ENCODE results near the gene NLRP3.
"Not testable (repeated sequence)": the region's sequence is repeated elsewhere in the genome, so short reads cannot be mapped to it uniquely, and the experiment has no call there.

Gene NLRP3

DNA sequence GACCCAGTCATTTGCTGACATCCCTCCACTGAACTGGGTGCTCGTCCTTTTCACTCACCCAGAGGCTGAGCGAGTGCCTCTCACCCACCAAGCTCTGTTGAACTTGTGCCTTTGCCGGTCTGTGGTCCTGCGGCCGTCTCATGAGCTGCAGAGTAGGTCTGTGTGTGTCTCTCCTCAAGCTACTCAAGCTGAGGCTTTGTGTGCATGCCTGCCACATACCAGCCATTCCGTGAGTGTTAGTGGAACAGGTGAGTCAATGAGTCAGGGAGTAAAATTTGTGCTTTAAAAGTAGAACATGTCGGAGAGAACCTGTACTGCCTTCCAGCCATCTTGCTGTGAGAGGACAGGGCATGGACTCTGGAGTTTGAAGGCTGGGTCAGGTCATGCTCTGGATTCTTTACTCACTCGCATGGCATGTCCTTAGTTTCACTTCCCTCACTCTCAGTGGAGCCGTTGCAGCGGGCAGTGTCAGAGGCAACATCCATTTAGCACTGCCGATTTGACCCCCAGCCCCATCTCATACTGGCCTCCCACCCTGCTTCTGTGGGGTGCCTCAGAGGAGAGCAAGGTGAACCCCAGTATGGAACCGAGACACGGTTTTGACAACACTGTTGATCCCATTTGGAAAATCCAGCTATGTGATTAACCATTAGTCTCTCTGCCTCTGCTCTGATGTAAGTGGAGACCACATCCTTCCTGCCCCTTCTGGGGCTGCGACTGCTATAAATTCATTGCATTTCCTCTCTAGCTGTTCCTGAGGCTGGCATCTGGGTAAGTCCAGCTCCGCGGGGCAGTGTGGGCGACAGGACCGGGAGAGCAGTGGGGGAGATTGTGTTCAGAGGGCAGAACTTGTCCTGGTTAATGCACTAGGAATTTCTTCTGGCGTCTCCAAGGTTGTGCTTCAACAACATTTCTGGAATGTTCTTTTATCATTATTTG lies at the start of gene NLRP3:
TSS of gene NLRP3 (plus strand) at position 751 of the 939 bp plus-strand sequence. CDS start 2,628 bp downstream, outside the sequence.
- no peak for DNase-seq

DNA sequence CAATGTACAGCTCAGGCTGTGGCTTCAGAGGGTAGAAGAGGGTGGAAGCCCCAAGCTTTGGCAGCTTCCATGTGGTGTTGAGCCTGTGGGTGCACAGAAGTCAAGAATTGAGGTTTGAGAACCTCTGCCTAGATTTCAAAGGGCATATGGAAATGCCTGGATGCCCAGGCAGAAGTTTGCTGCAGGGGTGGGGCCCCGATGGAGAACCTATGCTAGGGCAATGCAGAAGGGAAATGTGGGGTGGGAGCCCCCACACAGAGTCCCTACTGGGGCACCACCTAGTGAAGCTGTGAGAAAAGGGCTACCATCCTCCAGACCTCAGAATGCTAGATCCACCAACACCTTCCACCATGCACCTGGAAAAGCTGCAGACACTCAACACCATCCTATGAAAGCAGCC lies 49.6 kb upstream of the NLRP3 start:
- DNase-seq, result not testable (repeated sequence)

- no peak for DNase-seq
Observed at GRCh38 chr1:247366926-247367645, 48.9 kb upstream of the NLRP3 start.

DNA sequence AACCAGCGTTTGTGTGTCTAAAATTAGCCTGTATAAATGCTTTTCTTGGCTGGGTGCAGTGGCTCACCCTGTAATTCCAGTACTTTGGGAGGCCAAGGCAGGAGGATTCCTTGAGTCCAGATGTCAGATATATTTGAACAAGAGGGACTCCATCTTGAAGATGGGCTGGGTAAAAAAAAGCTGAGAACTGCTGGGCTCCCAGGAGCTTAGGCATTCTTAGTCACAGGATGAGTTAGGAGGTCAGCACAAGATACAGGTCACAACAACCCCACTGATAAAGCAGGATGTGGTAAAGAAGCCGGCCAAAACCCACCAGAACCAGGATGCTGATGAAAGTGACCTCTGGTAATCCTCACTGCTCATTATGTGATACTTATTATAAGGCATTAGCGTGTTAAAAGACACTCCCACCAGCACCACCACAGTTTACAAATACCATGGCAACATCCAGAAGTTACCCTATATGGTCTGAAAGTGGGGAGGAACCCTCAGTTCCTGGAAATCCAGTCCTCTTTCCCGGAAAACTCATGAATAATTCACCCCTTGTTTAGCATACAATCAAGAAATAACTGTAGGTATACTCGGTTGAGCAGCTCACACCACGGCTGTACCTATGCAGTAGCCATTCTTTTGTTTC lies 48.1 kb upstream of the NLRP3 start:
- no peak for DNase-seq

DNA sequence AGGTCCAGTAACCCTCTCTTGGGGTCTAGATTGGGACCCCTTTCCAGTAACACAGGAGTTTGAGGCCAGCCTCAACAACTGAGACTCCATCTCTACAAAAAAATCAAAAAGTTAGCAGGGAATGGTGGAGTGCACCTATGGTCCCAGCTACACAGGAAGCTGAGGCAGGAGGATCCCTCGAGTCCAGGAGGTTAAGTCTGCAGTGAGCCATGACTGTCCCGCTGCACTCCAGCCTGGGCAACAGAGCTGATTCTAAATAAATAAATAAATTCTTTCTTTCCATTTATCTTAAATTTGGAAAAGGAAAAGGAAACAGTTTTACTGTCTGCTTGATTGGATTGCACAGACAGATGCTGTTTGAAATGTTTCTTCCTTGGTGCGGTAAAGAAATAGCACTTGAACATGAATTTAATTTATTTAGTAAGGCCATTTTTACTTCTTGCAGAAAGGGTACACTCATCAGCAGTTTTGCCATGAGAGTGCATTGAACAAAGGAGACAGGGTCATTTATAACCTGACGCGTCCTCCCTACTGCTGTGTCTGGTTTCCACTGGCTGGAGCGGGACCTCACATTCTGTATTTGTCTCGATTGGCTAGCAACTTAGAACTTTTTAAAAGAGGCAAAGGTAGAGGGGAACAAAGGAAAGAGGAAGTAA lies 47.4 kb upstream of the NLRP3 start:
- DNase-seq, result no peak

GRCh38 chr1:247370786-247371732 lies 44.9 kb upstream of the NLRP3 start:
- DNase-seq, result no peak

DNA sequence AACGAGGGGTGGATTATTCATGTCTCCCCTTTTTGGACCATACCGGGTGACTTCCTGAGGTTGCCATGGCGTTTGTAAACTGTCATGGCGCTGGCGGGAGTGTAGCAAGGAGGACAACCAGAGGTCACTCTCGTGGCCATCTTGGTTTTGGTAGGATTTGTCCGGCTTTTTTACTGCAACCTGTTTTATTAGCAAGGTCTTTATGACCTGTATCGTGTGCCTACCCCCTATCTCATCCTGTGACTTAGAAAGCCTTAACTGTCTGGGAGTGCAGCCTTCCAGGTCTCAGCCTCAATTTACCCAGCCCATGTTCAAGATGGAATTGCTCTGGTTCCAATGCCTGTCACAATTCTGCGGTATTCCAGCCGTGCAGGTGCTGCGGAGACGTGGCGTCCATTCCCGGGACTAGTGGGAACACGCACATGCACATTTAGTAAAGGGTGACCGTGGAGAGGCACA lies 44.1 kb upstream of the NLRP3 start:
- no peak for DNase-seq

DNA sequence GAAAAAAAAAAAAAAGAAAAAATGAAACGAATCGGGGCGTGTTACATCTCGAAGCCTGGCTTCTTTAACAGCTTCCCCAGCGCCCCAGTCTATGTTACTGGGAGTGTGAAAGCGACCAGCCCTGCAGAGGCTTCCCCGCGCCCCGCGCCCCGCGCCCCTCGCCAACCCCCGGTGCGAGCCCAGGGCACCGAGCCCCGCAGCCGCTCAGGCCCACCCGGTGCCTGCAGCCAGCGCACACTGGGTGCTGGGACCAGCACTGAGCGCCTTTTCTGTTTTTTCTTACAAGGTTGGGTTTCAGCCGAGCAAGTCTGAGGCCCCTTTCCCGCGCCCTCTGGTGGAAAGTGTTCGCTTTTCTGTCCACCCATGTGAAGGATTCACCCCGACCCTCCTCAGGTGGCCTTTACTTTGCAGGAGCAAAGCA lies 42.2 kb upstream of the NLRP3 start:
- DNase-seq, result no peak

DNA sequence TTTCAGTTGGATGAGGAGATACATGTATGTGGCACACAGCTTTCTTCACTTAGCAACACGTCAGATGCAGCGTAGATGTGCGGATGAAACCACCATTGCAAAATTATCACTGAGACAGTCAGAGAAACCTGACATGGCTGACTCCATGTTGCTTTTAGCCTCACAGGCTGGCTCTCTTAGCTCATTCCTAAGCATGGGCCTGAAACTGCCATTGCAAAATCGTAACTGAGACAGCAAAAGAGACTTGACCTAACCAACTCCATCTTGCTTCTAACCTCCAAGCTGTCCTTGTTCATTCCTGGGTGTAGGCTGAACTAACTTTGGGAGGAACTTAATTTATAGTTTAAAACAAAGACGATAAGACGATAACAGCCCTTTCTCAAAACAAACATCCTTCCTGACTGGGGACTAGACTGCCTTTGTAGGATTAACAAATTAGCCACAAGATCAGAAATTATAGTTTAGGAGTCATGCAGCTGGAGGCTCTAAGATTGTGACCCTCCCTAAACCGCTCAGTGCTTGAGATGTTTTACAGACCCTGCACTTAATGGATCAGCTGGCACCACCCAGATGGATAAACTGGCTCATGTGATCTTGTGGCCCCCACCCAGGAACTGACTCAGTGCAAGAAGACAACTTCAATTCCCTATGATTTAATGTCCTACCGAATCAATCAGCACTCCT lies 41.2 kb upstream of the NLRP3 start:
- not testable (repeated sequence) for DNase-seq

DNA sequence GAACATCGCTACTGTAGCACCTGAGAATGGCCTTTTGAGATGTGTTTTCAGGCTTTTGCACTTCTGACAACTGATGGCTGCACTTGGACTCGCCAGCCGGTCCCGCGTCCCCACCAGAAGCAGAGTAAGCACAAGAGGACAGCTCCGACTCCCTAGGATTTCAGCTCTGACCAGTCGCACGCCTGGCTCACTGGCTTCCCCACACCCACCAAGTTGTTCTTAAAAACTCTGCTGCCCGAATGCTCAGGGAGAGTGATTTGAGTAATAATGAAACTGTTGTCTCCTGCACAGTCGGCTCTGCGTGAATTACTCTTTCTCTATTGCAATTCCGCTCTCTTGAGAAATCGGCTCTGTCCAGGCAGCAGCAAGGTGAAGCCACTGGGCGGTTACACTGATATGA lies 40.2 kb upstream of the NLRP3 start:
- no peak for DNase-seq

- DNase-seq, result no peak
Observed at GRCh38 chr1:247376659-247377058, 39.3 kb upstream of the NLRP3 start.

GRCh38 chr1:247377656-247378055 lies 38.3 kb upstream of the NLRP3 start:
- DNase-seq, result not testable (repeated sequence)

GRCh38 chr1:247378334-247379073 lies 37.5 kb upstream of the NLRP3 start:
- no peak for DNase-seq

DNA sequence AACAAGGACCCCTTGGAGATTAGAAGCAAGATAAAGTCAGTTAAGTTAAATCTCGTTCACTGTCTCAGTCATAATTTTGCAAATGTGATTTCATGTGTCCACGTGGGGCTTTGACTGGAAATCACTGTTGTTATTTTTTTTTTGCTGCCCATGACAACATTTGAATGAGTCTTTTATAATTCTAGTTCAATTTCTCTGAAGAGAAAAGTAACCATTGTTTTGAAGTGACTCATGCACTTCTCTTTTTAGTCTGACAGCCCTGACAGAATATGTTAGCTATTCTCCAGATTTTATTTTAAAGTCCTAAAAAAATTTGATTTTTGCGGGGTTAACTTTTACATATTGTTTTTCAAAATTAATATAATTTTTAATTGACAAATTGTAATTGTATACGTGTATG lies 30.7 kb upstream of the NLRP3 start:
- no peak for DNase-seq

- DNase-seq, result no peak
Observed at GRCh38 chr1:247386217-247386616, 29.8 kb upstream of the NLRP3 start.

DNA sequence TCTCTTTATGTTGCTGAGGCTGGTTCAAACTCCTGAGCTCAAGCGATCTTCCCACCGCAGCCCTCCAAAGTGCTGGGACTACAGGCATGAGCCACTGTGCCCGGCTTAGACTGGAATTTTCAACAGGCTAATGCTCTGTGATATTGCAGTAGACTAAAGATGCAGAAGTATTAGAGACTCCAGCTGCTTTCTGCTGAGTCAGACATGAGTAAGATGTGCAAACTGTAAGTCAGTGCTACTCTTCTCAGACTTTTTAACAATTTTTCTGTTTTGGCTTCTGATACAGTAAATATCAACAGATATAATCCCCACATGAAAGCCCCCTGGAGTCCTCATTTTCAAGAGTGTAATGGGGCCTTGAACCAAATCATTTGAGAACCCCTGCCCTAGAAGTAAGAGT lies 29.3 kb upstream of the NLRP3 start:
- DNase-seq, result no peak

GRCh38 chr1:247387096-247387495 lies 28.9 kb upstream of the NLRP3 start:
- no peak for DNase-seq

- DNase-seq, result no peak
Observed at GRCh38 chr1:247387565-247387964, 28.4 kb upstream of the NLRP3 start.

- DNase-seq, result no peak
Observed at GRCh38 chr1:247390116-247390791, 25.7 kb upstream of the NLRP3 start.

DNA sequence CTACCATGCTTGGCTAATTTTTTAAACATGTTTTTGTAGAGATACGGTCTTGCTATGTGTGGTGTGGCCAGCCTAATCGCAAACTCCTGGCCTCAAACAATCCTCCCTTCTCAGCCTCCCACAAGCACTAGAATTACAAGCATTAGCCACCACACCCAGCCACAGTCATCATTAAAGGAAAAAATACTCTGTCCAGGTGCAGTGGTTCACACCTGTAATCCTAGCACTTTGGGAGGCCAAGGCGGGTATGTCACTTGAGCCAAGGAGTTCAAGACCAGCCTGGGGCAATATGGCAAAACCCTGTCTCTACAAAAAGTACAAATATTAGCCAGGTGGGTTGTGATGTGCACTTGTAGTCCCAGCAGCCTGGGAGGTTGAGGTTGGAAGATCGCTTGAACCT lies 25.0 kb upstream of the NLRP3 start:
- DNase-seq, result no peak
